Caco-2 (cell line): Measurements from ENCODE around the gene HDHD3. TPM values are rescaled to one million over a fixed set of nuclear protein-coding genes. Genes with fewer than 3 reads are reported as not detected.

Source experiments
- BruUV-seq: library from RNA; stranded (reverse); fragments of 400-500 nt; replicated peaks from 2 replicates; lab custom pipeline; 2021; lab: Mats Ljungman, UMichigan
- CTCF ChIA-PET: fragments of 300-600 bp; sonication (Branson Sonifier 250); formaldehyde crosslinking; loops from one replicate; lab custom pipeline; 2022; ENCODE audit warnings: antibody characterized with exemption; lab: Charles Lee
- POLR2A ChIA-PET: fragments of 300-600 bp; sonication (Branson Sonifier 250); formaldehyde crosslinking; loops from one replicate; lab custom pipeline; 2022; ENCODE audit warnings: antibody characterized with exemption; lab: Charles Lee
- DNase-seq, 2 experiments: peaks; one replicate each; pipeline versions ENCODE4 v3.0.0 to v3.0.0-alpha.2; 2020 to 2022
- H3K27me3 ChIP-seq: replicated peaks from 2 replicates; pipeline ENCODE4 v1.6.0; 2011; ENCODE audit warnings: low read length; ENCODE audit not compliant: control insufficient read depth, insufficient read depth
- H3K36me3 ChIP-seq: 2 replicates; pipeline ENCODE4 v1.5.1; 2011; ENCODE audit warnings: low read length; ENCODE audit not compliant: control insufficient read depth, insufficient read depth
- H3K4me1 ChIP-seq: fragments of 250-450 bp; sonication (Bioruptor Pico); 2 replicates; pipeline ENCODE4 v1.5.1; 2020; ENCODE audit warnings: mild to moderate bottlenecking
- H3K4me3 ChIP-seq: 2 replicates; pipeline ENCODE4 v1.5.1; 2011; ENCODE audit warnings: low read depth, mild to moderate bottlenecking, control low read depth, low read length
- H3K9me3 ChIP-seq: fragments of 250-450 bp; sonication (Bioruptor Pico); 2 replicates; pipeline ENCODE4 v1.5.1; 2020; ENCODE audit warnings: mild to moderate bottlenecking, moderate library complexity
- H3K27ac Mint-ChIP-seq: one replicate; pipeline ENCODE4 v1.8.0; 2022; ENCODE audit warnings: mixed read lengths; ENCODE audit not compliant: unreplicated experiment
- H3K27me3 Mint-ChIP-seq: one replicate; pipeline ENCODE4 v1.8.0; 2022; ENCODE audit warnings: mixed read lengths; ENCODE audit not compliant: insufficient read depth, unreplicated experiment
- H3K36me3 Mint-ChIP-seq: one replicate; pipeline ENCODE4 v1.8.0; 2022; ENCODE audit warnings: mild to moderate bottlenecking, mixed read lengths; ENCODE audit not compliant: insufficient read depth, unreplicated experiment
- H3K4me1 Mint-ChIP-seq: one replicate; pipeline ENCODE4 v1.8.0; 2022; ENCODE audit warnings: low read depth, mixed read lengths; ENCODE audit not compliant: unreplicated experiment
- H3K4me3 Mint-ChIP-seq: one replicate; pipeline ENCODE4 v1.8.0; 2022; ENCODE audit warnings: mild to moderate bottlenecking, moderate library complexity, mixed read lengths; ENCODE audit not compliant: unreplicated experiment
- H3K9me3 Mint-ChIP-seq: one replicate; pipeline ENCODE4 v1.8.0; 2022; ENCODE audit warnings: mixed read lengths; ENCODE audit not compliant: unreplicated experiment
- CTCF ChIP-seq, 2 experiments: fragments of 200-600 bp in 1 of 2; IDR thresholded peaks; 1 replicate in 1 of 2; 2 replicates in 1 of 2; pipeline versions ENCODE4 v1.5.1 to v1.8.0; 2011 to 2022; ENCODE audit warnings: antibody characterized with exemption in 1 of 2, control low read depth in 1 of 2, inconsistent platforms in 1 of 2, low read depth in 1 of 2, low read length in 1 of 2, mild to moderate bottlenecking in 1 of 2, moderate library complexity in 1 of 2; ENCODE audit not compliant: insufficient read depth in 1 of 2, severe bottlenecking in 1 of 2, unreplicated experiment in 1 of 2
- intact Hi-C: fragments of 100-400 bp; cut with micrococcal nuclease; formaldehyde crosslinking; loops from one replicate; pipeline ENCODE4 v1.10.0; 2022; ENCODE audit not compliant: unreplicated experiment
- total RNA-seq: library from RNA; stranded (reverse); gene quantifications from 2 replicates; pipeline ENCODE4 v1.2.3, GENCODE V29; 2022

The HDHD3 gene
- total RNA-seq, 1 experiment from 2014 or later, result 64.9 TPM

GRCh38 chr9:113401027-113401792 is 24.4 kb upstream of the HDHD3 start, which contains the start of gene ALAD:
ALAD (minus strand) TSS chr9:113401284; CDS start chr9:113393559, 7,725 bp downstream.
- POLR2A ChIA-PET, result interaction anchor here (0.6 to 2.0 kb wide), 5 partner anchors 9 to 126 kb away, joined by 3 to 9 read pairs (median 6); partner anchors contain the start of genes C9orf43, CDC26, HDHD3 and POLE3

GRCh38 chr9:113399646-113400200 is 22.9 kb upstream of the HDHD3 start:
- POLR2A ChIA-PET, result interaction anchor here (2.0 kb wide), 1 partner anchor 11 kb away, joined by 7 read pairs; the partner anchor contains the start of genes C9orf43 and POLE3
- Histone ChIP-seq H3K9me3 (no peaks in the 10 kb centered on the region), H3K4me3 (no peak overlapping the region), H3K27me3 (no peaks in the 10 kb centered on the region), H3K36me3 (no peaks in the 10 kb centered on the region), H3K4me1 (peaks cover 36% of the 10 kb centered on the region)
- Mint-ChIP-seq H3K4me3 (peak overlapping the region; percentile 88), H3K27ac (peak overlapping the region; percentile 53), H3K4me1 (peaks cover 20% of the 10 kb centered on the region), H3K27me3 (no peaks in the 10 kb centered on the region), H3K9me3 (no peaks in the 10 kb centered on the region), H3K36me3 (peaks cover 15% of the 10 kb centered on the region)
- no TSS peak for BruUV-seq
- no peak for DNase-seq
- no peak for TF ChIP-seq CTCF (IDR thresholded peaks at IDR 0.05; ENCODE audit: insufficient read depth in 1 of 2, low read depth in 1 of 2, low read length in 1 of 2, severe bottlenecking in 1 of 2, unreplicated experiment in 1 of 2)
- CTCF ChIA-PET, result interaction anchor here (1.1 to 2.9 kb wide), 2 partner anchors 24 to 44 kb away, joined by 6 to 11 read pairs; no protein-coding TSS in a partner anchor
- intact Hi-C loops, result no loop called here

More at GRCh38 chr9:113401027-113401792, 24.4 kb upstream of the HDHD3 start, which contains the start of gene ALAD:
- intact Hi-C loops, result loop anchor here (1.0 kb wide), 7 partner anchors 9 to 127 kb away; partner anchors contain the start of genes C9orf43 and POLE3
- BruUV-seq, result no TSS peak
- Histone ChIP-seq H3K9me3 (no peaks in the 10 kb centered on the region), H3K4me1 (peaks cover 36% of the 10 kb centered on the region), H3K36me3 (no peaks in the 10 kb centered on the region), H3K27me3 (no peaks in the 10 kb centered on the region), H3K4me3 (peak within 1 kb of the TSS; percentile 72)
- Mint-ChIP-seq H3K4me1 (peaks cover 19% of the 10 kb centered on the region), H3K9me3 (no peaks in the 10 kb centered on the region), H3K27ac (peak within 1 kb of the TSS; percentile 70), H3K36me3 (peaks cover 11% of the 10 kb centered on the region), H3K4me3 (peak within 1 kb of the TSS; percentile 88), H3K27me3 (no peaks in the 10 kb centered on the region)
- peak; percentile 99 to 100 for DNase-seq
- TF ChIP-seq CTCF (IDR thresholded peaks at IDR 0.05; ENCODE audit: insufficient read depth in 1 of 2, low read depth in 1 of 2, low read length in 1 of 2, severe bottlenecking in 1 of 2, unreplicated experiment in 1 of 2), result peak; percentile 92 to 95
- CTCF ChIA-PET, result interaction anchor here (0.5 to 2.9 kb wide), 15 partner anchors 9 to 257 kb away, joined by 3 to 16 read pairs (median 4); partner anchors contain the start of genes C9orf43, CDC26, HDHD3 and POLE3

GRCh38 chr9:113398796-113399195 is 22.0 kb upstream of the HDHD3 start:
- no TSS peak for BruUV-seq
- ChIA-PET CTCF (no interaction called here), POLR2A (no interaction called here)
- Histone ChIP-seq H3K27me3 (no peaks in the 10 kb centered on the region), H3K36me3 (no peaks in the 10 kb centered on the region), H3K4me3 (no peak overlapping the region), H3K4me1 (peaks cover 36% of the 10 kb centered on the region), H3K9me3 (no peaks in the 10 kb centered on the region)
- Mint-ChIP-seq H3K36me3 (peaks cover 18% of the 10 kb centered on the region), H3K9me3 (no peaks in the 10 kb centered on the region), H3K4me3 (no peak overlapping the region), H3K27ac (no peak overlapping the region), H3K27me3 (no peaks in the 10 kb centered on the region), H3K4me1 (peaks cover 20% of the 10 kb centered on the region)
- DNase-seq, result no peak
- no peak for TF ChIP-seq CTCF (IDR thresholded peaks at IDR 0.05; ENCODE audit: insufficient read depth in 1 of 2, low read depth in 1 of 2, low read length in 1 of 2, severe bottlenecking in 1 of 2, unreplicated experiment in 1 of 2)
- intact Hi-C loops, result no loop called here
